ENCODE data around the gene DNAAF5. TPM values are rescaled to one million over a fixed set of nuclear protein-coding genes. Genes with fewer than 3 reads are reported as not detected.
A peak's percentile ranks its signal among the peaks of the same experiment; 100 is the strongest.

The DNAAF5 gene
- total and polyA plus RNA-seq, 9 of the 15 experiments (the other 6 are each of a cell fraction or from before 2014, with no cell fraction given), result 3.1 to 69.7 (median 19.1) TPM

DNA sequence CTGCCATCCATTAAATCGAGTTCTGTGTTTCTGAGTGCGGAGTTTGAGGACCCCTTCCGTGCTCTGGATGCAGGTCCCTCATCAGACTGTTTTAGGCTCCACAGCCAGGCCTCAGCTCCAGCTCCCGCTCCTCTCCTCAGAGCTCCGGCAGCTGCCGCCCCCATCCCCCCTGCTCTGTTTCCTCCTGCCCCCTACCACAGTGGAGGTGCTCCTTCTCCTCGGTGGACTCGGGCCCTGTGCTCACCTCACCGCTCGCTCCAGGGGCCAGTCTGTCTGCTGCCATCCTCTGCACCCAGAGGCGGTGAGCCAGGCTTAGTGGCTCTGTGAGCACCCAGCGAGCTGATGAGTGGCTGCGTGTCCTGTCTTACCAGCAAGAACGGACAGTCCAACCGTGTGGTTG is 21.9 kb downstream of the DNAAF5 start (continued):
- TF ChIP-seq SAP30 (IDR thresholded peaks at IDR 0.05; ENCODE audit: borderline replicate concordance, insufficient read depth, low read depth, low read length, poor library complexity, severe bottlenecking), result no peak
- no peak for TF ChIP-seq POLR2H (tag; IDR thresholded peaks at IDR 0.05; ENCODE audit: low read depth)
- no peak for TF ChIP-seq SAFB (IDR thresholded peaks at IDR 0.05; ENCODE audit: borderline replicate concordance, low read depth, low read length)
- TF ChIP-seq SREBF2 (CRISPR knock-in tag; IDR thresholded peaks at IDR 0.05), result no peak

DNA sequence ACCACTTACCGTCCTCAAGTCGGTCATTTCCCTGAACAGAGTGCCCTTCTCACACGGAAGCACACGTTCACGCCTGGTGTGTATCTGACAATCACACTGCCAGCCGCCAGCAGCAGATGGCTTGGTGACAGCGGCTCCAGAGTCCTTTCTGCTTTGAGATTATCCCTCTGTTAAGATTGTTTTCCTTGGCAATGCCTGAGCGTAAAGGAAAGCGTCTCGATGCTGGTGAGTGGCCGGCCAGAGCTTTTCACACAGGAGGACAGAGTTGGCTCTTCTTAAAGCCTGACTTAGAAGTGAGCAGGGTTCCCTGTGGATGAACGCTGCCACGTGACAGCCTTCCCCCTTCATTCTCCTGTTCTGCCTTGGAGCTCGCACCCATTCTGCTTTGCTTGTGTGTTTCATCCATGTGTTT is 22.6 kb downstream of the DNAAF5 start:
- Histone ChIP-seq H4K20me1 (replicated peaks; ENCODE audit: control insufficient read depth, insufficient read depth, low read length) (no peaks in the 10 kb centered on the region), H3K36me3 (ENCODE audit: control insufficient read depth, insufficient read depth, low read length) (peaks cover 70% of the 10 kb centered on the region), H3K27me3 (ENCODE audit: control insufficient read depth in 2 of 2, insufficient read depth in 2 of 2, low read length in 2 of 2) (no peaks in the 10 kb centered on the region), H3K27ac (ENCODE audit: extremely low read depth, low read depth, low read length) (no peak overlapping the region), H3K9ac (ENCODE audit: insufficient read depth in 1 of 2, low read depth in 2 of 2, low read length in 2 of 2) (peak overlapping the region in 1 of 2 experiments; percentile 4; a peak in 1 of 4 replicates), H3K79me2 (ENCODE audit: control insufficient read depth, insufficient read depth, low read length) (peaks cover 35% of the 10 kb centered on the region), H3K9me1 (ENCODE audit: control insufficient read depth, insufficient read depth, low read length) (no peaks in the 10 kb centered on the region), H2AFZ (ENCODE audit: low read depth, low read length) (no peak overlapping the region), H3K9me3 (replicated peaks; ENCODE audit: control insufficient read depth, insufficient read depth, low read depth, low read length) (peaks cover 7% of the 10 kb centered on the region; the same call in 1 of the 2 replicates), H3K4me2 (ENCODE audit: insufficient read depth, low read length) (no peak overlapping the region), H3K4me1 (replicated peaks in 1 of 2; ENCODE audit: control insufficient read depth in 2 of 2, insufficient read depth in 2 of 2, low read length in 2 of 2) (no peaks in the 10 kb centered on the region), H3K4me3 (no peak overlapping the region)
- POLR2A ChIA-PET, result interaction anchor here (0.6 kb wide), 2 partner anchors 42 to 815 kb away, joined by 3 read pairs; no protein-coding TSS in a partner anchor
- intact Hi-C loops (cut with micrococcal nuclease), result no loop called here
- no peak for FAIRE-seq
- WGBS (ENCODE audit: insufficient coverage, low coverage, missing lambda C conversion rate), result 97% methylated on average over 14 of the region's 14 CpGs
- in situ Hi-C loops (cut with MboI), result no loop called here
- no peak for DNase-seq (ENCODE audit: extremely low read depth in 1 of 4, low spot score in 3 of 4)
- no TSS peak for BruUV-seq (replicated peaks)
- CTCF ChIA-PET (ENCODE audit: low intra/inter-chr PET ratio), result no interaction called here
- TF ChIP-seq ZNF551 (CRISPR knock-in tag; IDR thresholded peaks at IDR 0.05), result no peak
- TF ChIP-seq KLF6 (CRISPR knock-in tag; IDR thresholded peaks at IDR 0.05; ENCODE audit: borderline replicate concordance), result no peak
- no peak for ATAC-seq

All from K562 (cell line).